ENCODE data around the gene FKTN.
"Not testable (repeated sequence)": the region's sequence is repeated elsewhere in the genome, so short reads cannot be mapped to it uniquely, and the experiment has no call there.

- not testable (repeated sequence) for TF ChIP-seq CTCF (IDR thresholded peaks at IDR 0.05); ZFX (IDR thresholded peaks at IDR 0.05; ENCODE audit: borderline replicate concordance)
Observed at GRCh38 chr9:105522618-105523385, 35.1 kb upstream of the FKTN start.

Data from 22Rv1 (cell line).